Chondrocyte (in vitro differentiated cells): ENCODE measurements around the gene DDRGK1. TPM values are rescaled to one million over a fixed set of nuclear protein-coding genes. Genes with fewer than 3 reads are reported as not detected.
A peak's percentile ranks its signal among the peaks of the same experiment; 100 is the strongest.

Experiments used
- DNase-seq: peaks from one replicate; pipeline ENCODE4 v3.0.0; 2021; ENCODE audit warnings: mixed read lengths, low spot score
- H3K27ac Mint-ChIP-seq: one replicate; pipeline ENCODE4 v1.8.0; 2021; ENCODE audit warnings: mild to moderate bottlenecking, moderate library complexity, mixed read lengths; ENCODE audit not compliant: unreplicated experiment
- H3K27me3 Mint-ChIP-seq: 2 replicates; pipeline ENCODE4 v1.8.0; 2021; ENCODE audit warnings: low read depth, mixed read lengths
- H3K36me3 Mint-ChIP-seq: 2 replicates; pipeline ENCODE4 v1.8.0; 2021; ENCODE audit warnings: low read depth, mixed read lengths
- H3K4me1 Mint-ChIP-seq: 2 replicates; pipeline ENCODE4 v1.8.0; 2021; ENCODE audit warnings: low read depth, mild to moderate bottlenecking, mixed read lengths
- H3K4me3 Mint-ChIP-seq: one replicate; pipeline ENCODE4 v1.8.0; 2021; ENCODE audit warnings: mild to moderate bottlenecking, moderate library complexity, mixed read lengths; ENCODE audit not compliant: unreplicated experiment
- H3K9me3 Mint-ChIP-seq: 2 replicates; pipeline ENCODE4 v1.8.0; 2021; ENCODE audit warnings: low read depth, mixed read lengths
- total RNA-seq: library from RNA; stranded (reverse); gene quantifications from 3 replicates; pipeline ENCODE4 v1.2.1, GENCODE V29; 2021
- TF ChIP-seq, protein P1 (sequence below): fragments of 200-600 bp; sonication (generic); IDR thresholded peaks from 2 replicates; pipeline ENCODE4 v1.5.0; 2021; ENCODE audit warnings: antibody characterized with exemption, mild to moderate bottlenecking, moderate library complexity

Gene DDRGK1
- total RNA-seq, 1 donor from 2014 or later = 62.6 TPM

DNA sequence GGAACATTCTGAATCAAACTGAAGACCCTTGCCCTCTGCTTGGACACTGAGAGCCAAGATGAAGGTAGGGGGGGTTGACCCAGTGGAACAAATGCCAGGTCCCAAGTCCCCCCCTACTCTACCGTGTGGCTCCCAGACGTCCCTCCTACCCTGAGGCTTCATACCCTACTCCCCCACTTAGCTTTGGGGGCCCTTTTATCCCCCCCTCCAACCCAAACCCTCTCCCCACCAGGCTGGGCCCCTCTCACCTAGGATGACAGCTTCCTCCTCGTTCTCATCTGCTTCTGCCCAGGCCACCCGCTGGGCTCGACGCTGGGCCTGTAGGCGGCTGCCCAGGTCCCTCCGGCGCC lies 1.5 kb downstream of the DDRGK1 start:
- H3K4me3 Mint-ChIP-seq = peak overlapping the region; percentile 95

DNA sequence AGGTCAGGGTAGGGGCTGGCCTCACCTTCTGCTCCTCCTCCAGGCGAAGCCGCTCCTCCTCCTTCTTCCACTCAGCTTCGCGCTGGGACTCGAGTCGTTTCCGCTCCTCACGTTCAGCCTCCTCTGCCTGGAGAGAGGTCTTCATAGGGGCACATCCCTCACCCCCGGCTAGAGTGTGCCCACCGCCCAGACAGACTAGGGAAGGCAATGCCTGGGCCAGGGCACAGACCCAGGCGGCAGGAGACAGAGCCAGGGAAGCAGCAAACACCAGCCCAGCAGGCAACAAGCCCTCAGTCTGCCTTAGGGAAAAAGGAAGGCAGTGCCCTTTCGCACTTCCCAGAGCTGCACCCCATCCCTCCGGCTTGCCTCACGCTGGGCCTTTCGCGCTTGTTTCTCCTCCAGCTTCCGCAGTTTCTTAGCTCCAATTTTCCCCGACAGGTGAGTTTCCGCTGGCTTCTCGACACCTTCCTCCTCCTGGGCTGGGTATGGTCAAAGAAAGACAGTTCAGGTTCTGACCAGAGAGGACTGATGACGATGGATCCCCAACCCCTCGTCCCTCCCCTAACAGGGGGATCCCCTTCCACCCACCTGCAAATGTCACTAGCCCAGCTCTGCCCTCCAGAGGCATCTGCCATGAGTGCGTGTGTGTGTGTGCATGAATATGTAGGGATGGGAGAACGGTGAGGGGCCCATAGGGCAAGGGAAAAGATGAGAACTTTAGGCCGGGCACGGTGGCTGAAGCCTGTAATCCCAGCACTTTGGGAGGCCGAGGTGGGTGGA lies 4.3 kb downstream of the DDRGK1 start:
- Mint-ChIP-seq H3K36me3 (peaks cover 30% of the 10 kb centered on the region), H3K27me3 (no peaks in the 10 kb centered on the region), H3K27ac (no peak overlapping the region), H3K4me1 (peaks cover 13% of the 10 kb centered on the region), H3K9me3 (no peaks in the 10 kb centered on the region), H3K4me3 (no peak overlapping the region)
- TF ChIP-seq, protein P1, sequence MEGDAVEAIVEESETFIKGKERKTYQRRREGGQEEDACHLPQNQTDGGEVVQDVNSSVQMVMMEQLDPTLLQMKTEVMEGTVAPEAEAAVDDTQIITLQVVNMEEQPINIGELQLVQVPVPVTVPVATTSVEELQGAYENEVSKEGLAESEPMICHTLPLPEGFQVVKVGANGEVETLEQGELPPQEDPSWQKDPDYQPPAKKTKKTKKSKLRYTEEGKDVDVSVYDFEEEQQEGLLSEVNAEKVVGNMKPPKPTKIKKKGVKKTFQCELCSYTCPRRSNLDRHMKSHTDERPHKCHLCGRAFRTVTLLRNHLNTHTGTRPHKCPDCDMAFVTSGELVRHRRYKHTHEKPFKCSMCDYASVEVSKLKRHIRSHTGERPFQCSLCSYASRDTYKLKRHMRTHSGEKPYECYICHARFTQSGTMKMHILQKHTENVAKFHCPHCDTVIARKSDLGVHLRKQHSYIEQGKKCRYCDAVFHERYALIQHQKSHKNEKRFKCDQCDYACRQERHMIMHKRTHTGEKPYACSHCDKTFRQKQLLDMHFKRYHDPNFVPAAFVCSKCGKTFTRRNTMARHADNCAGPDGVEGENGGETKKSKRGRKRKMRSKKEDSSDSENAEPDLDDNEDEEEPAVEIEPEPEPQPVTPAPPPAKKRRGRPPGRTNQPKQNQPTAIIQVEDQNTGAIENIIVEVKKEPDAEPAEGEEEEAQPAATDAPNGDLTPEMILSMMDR = no peak
- no peak for DNase-seq

More for the DNA sequence above, 1.5 kb downstream of the DDRGK1 start:
- TF ChIP-seq, protein P1 = no peak
- Mint-ChIP-seq H3K27ac (peak overlapping the region; percentile 95), H3K36me3 (peaks cover 21% of the 10 kb centered on the region), H3K4me1 (peaks cover 13% of the 10 kb centered on the region), H3K27me3 (no peaks in the 10 kb centered on the region), H3K9me3 (no peaks in the 10 kb centered on the region)
- DNase-seq = no peak

DNA sequence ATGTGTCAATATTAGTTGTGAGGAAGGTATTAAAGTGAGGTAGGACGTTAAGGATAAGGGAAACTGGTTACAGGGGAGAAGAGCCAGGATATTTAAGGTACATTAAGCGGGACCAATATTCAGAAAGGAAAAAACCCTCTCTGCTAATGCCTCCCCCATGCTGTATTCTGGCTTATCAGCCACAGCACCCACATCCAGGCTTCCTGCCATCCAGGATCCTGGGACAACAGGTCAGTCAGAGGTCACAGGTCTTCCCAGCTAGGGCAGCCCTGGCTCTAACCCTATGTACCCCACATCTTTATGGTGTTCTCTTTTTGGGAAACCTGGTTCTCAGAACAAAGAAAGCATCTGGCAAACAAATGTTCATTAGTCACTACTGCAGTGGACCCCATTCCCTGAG lies 5.3 kb downstream of the DDRGK1 start:
- peaks cover 10% of the 10 kb centered on the region for H3K4me1 Mint-ChIP-seq
- no peak overlapping the region for H3K4me3 Mint-ChIP-seq
- no peak for DNase-seq
- H3K27me3 Mint-ChIP-seq = no peaks in the 10 kb centered on the region
- peaks cover 34% of the 10 kb centered on the region for H3K36me3 Mint-ChIP-seq
- H3K27ac Mint-ChIP-seq = no peak overlapping the region
- TF ChIP-seq, protein P1 = no peak
- H3K9me3 Mint-ChIP-seq = no peaks in the 10 kb centered on the region

- TF ChIP-seq, protein P1 = no peak
- no peak for DNase-seq
These were observed 8.8 kb downstream of the DDRGK1 start for GRCh38 chr20:3195590-3196237.

GRCh38 chr20:3194617-3195280 lies 9.7 kb downstream of the DDRGK1 start:
- H3K27me3 Mint-ChIP-seq = no peaks in the 10 kb centered on the region
- H3K4me1 Mint-ChIP-seq = no peaks in the 10 kb centered on the region
- no peak overlapping the region for H3K27ac Mint-ChIP-seq
- H3K4me3 Mint-ChIP-seq = no peak overlapping the region
- H3K9me3 Mint-ChIP-seq = no peaks in the 10 kb centered on the region
- TF ChIP-seq, protein P1 = no peak
- H3K36me3 Mint-ChIP-seq = peaks cover 48% of the 10 kb centered on the region
- DNase-seq = no peak

More at GRCh38 chr20:3195590-3196237, 8.8 kb downstream of the DDRGK1 start:
- Mint-ChIP-seq H3K9me3 (no peaks in the 10 kb centered on the region), H3K4me3 (no peak overlapping the region), H3K27ac (no peak overlapping the region), H3K4me1 (no peaks in the 10 kb centered on the region), H3K27me3 (no peaks in the 10 kb centered on the region), H3K36me3 (peaks cover 51% of the 10 kb centered on the region)
